Measurements from ENCODE around the gene UBE2E3.

- no peak for TF ChIP-seq RBAK (tag by site-specific recombination; IDR thresholded peaks at IDR 0.05)
- TF ChIP-seq BCL11A (tag by site-specific recombination; IDR thresholded peaks at IDR 0.05; ENCODE audit: low read depth) = no peak
- TF ChIP-seq ZNF140 (tag by site-specific recombination; IDR thresholded peaks at IDR 0.05) = no peak
- TF ChIP-seq, protein P1, sequence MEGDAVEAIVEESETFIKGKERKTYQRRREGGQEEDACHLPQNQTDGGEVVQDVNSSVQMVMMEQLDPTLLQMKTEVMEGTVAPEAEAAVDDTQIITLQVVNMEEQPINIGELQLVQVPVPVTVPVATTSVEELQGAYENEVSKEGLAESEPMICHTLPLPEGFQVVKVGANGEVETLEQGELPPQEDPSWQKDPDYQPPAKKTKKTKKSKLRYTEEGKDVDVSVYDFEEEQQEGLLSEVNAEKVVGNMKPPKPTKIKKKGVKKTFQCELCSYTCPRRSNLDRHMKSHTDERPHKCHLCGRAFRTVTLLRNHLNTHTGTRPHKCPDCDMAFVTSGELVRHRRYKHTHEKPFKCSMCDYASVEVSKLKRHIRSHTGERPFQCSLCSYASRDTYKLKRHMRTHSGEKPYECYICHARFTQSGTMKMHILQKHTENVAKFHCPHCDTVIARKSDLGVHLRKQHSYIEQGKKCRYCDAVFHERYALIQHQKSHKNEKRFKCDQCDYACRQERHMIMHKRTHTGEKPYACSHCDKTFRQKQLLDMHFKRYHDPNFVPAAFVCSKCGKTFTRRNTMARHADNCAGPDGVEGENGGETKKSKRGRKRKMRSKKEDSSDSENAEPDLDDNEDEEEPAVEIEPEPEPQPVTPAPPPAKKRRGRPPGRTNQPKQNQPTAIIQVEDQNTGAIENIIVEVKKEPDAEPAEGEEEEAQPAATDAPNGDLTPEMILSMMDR (tag by site-specific recombination; IDR thresholded peaks at IDR 0.05) = no peak
- TF ChIP-seq ZNF837 (tag by site-specific recombination; IDR thresholded peaks at IDR 0.05) = no peak
- no peak for TF ChIP-seq ZNF549 (tag by site-specific recombination; IDR thresholded peaks at IDR 0.05)
These were observed 93.5 kb downstream of the UBE2E3 start for GRCh38 chr2:181073896-181074295.

Measured in HEK293 (cell line).